HEK293T (cell line): ENCODE measurements around the gene DHX58.

ENCODE experiments used
- CTBP1 ChIP-seq: fragments of 450-650 bp; IDR thresholded peaks from 2 replicates; pipeline ENCODE4 v1.6.1; 2016; ENCODE audit warnings: borderline replicate concordance
- FOXM1 ChIP-seq: fragments of 450-650 bp; IDR thresholded peaks from 2 replicates; pipeline ENCODE4 v1.6.1; 2017; ENCODE audit warnings: mild to moderate bottlenecking, borderline replicate concordance
- LEF1 ChIP-seq: fragments of 450-650 bp; IDR thresholded peaks from 2 replicates; pipeline ENCODE4 v1.6.1; 2017; ENCODE audit warnings: mild to moderate bottlenecking, borderline replicate concordance
- NFRKB ChIP-seq: fragments of 450-650 bp; IDR thresholded peaks from 2 replicates; pipeline ENCODE4 v1.6.1; 2016; ENCODE audit warnings: mild to moderate bottlenecking, moderate library complexity

GRCh38 chr17:42051645-42052044, 60.9 kb downstream of the DHX58 start:
- TF ChIP-seq NFRKB: no peak
- TF ChIP-seq CTBP1: no peak
- no peak for TF ChIP-seq FOXM1
- TF ChIP-seq LEF1: no peak
